ENCODE measurements around the gene PRRT1B. TPM values are rescaled to one million over a fixed set of nuclear protein-coding genes. Genes with fewer than 3 reads are reported as not detected.

The PRRT1B gene
- total and polyA plus RNA-seq, 2 donors (not counting 1 experiment from before 2014, with no cell fraction given), result not detected

GRCh38 chr9:131557855-131558548, 12.7 kb downstream of the PRRT1B start:
- Mint-ChIP-seq H3K4me1 (no peaks in the 10 kb centered on the region), H3K9me3 (ENCODE audit: insufficient read depth) (no peaks in the 10 kb centered on the region), H3K27ac (no peak overlapping the region), H3K4me3 (no peak overlapping the region), H3K27me3 (peaks cover 21% of the 10 kb centered on the region)
- H3K9ac ChIP-seq (ENCODE audit: low read length), result no peak overlapping the region
- CTCF ChIA-PET, result no interaction called here
- H3K27ac ChIP-seq (ENCODE audit: low read length in 2 of 2), result no peak overlapping the region
- POLR2A ChIA-PET, result no interaction called here
- intact Hi-C loops (cut with micrococcal nuclease), result no loop called here
- 96% methylated on average over 25 of the region's 25 CpGs for WGBS (ENCODE audit: insufficient coverage)
- H3K4me2 ChIP-seq (replicated peaks; ENCODE audit: low read depth, low read length, poor library complexity, severe bottlenecking), result no peak overlapping the region
- H3K36me3 ChIP-seq (replicated peaks in 1 of 2; ENCODE audit: control extremely low read depth in 1 of 2, control insufficient read depth in 1 of 2, extremely low read depth in 1 of 2, insufficient read depth in 2 of 2, low read length in 1 of 2), result no peaks in the 10 kb centered on the region
- ATAC-seq (ENCODE audit: low read depth), result no peak
- H4K20me1 ChIP-seq (ENCODE audit: control insufficient read depth, insufficient read depth, low read length, poor library complexity, severe bottlenecking), result no peaks in the 10 kb centered on the region
- DNase-seq, result no peak
- H3K27me3 ChIP-seq (replicated peaks in 1 of 4; ENCODE audit: control extremely low read depth in 1 of 4, control insufficient read depth in 3 of 4, insufficient read depth in 4 of 4, low read length in 3 of 4), result peaks cover 0 to 20% (median 8%) of the 10 kb centered on the region in 4 experiments
- no peaks in the 10 kb centered on the region for H3K79me2 ChIP-seq (ENCODE audit: control insufficient read depth, insufficient read depth, low read length)
- H3K4me1 ChIP-seq (ENCODE audit: control insufficient read depth in 2 of 2, insufficient read depth in 2 of 2, low read length in 2 of 2), result no peaks in the 10 kb centered on the region
- H3K4me3 ChIP-seq (ENCODE audit: control extremely low read depth in 1 of 5, extremely low read depth in 1 of 5, insufficient read depth in 1 of 5, low read depth in 2 of 5, low read length in 4 of 5), result no peak overlapping the region
- H2AFZ ChIP-seq (ENCODE audit: insufficient read depth, low read depth, low read length, poor library complexity, severe bottlenecking), result no peak overlapping the region
- TF ChIP-seq EZH2 (IDR thresholded peaks at IDR 0.05; ENCODE audit: borderline replicate concordance, insufficient read depth, low read depth, low read length, poor library complexity, severe bottlenecking), result no peak
- TF ChIP-seq CTCF (IDR thresholded peaks at IDR 0.05), result no peak
- H3K9me3 ChIP-seq (ENCODE audit: control extremely low read depth in 1 of 3, control insufficient read depth in 2 of 3, insufficient read depth in 1 of 3, low read length in 2 of 3), result peaks cover 0 to 33% (median 7%) of the 10 kb centered on the region in 3 donors

GRCh38 chr9:131559421-131560000, 14.2 kb downstream of the PRRT1B start:
- Histone ChIP-seq H2AFZ (ENCODE audit: insufficient read depth, low read depth, low read length, poor library complexity, severe bottlenecking) (no peak overlapping the region), H3K4me1 (ENCODE audit: control insufficient read depth in 2 of 2, insufficient read depth in 2 of 2, low read length in 2 of 2) (no peaks in the 10 kb centered on the region), H3K9ac (ENCODE audit: low read length) (no peak overlapping the region), H3K79me2 (ENCODE audit: control insufficient read depth, insufficient read depth, low read length) (no peaks in the 10 kb centered on the region), H3K36me3 (replicated peaks in 1 of 2; ENCODE audit: control extremely low read depth in 1 of 2, control insufficient read depth in 1 of 2, extremely low read depth in 1 of 2, insufficient read depth in 2 of 2, low read length in 1 of 2) (no peaks in the 10 kb centered on the region), H3K9me3 (ENCODE audit: control extremely low read depth in 1 of 3, control insufficient read depth in 2 of 3, insufficient read depth in 1 of 3, low read length in 2 of 3) (peaks cover 0 to 28% (median 4%) of the 10 kb centered on the region in 3 donors), H3K4me2 (replicated peaks; ENCODE audit: low read depth, low read length, poor library complexity, severe bottlenecking) (no peak overlapping the region), H3K27ac (ENCODE audit: low read length in 2 of 2) (no peak overlapping the region), H3K4me3 (ENCODE audit: control extremely low read depth in 1 of 5, extremely low read depth in 1 of 5, insufficient read depth in 1 of 5, low read depth in 2 of 5, low read length in 4 of 5) (no peak overlapping the region), H3K27me3 (replicated peaks in 1 of 4; ENCODE audit: control extremely low read depth in 1 of 4, control insufficient read depth in 3 of 4, insufficient read depth in 4 of 4, low read length in 3 of 4) (peaks cover 0 to 6% (median 2%) of the 10 kb centered on the region in 4 experiments), H4K20me1 (ENCODE audit: control insufficient read depth, insufficient read depth, low read length, poor library complexity, severe bottlenecking) (no peaks in the 10 kb centered on the region)
- 100% methylated on average over 1 of the region's 1 CpG for WGBS (ENCODE audit: insufficient coverage)
- TF ChIP-seq EZH2 (IDR thresholded peaks at IDR 0.05; ENCODE audit: borderline replicate concordance, insufficient read depth, low read depth, low read length, poor library complexity, severe bottlenecking) (no peak), CTCF (IDR thresholded peaks at IDR 0.05) (no peak)
- ChIA-PET POLR2A (no interaction called here), CTCF (interaction anchor here (0.6 to 1.9 kb wide), 3 partner anchors 186 to 209 kb away, joined by 3 to 5 read pairs (median 3); no protein-coding TSS in a partner anchor)
- no peaks in the 10 kb centered on the region for H3K4me1 Mint-ChIP-seq
- H3K9me3 Mint-ChIP-seq (ENCODE audit: insufficient read depth), result no peaks in the 10 kb centered on the region
- H3K27ac Mint-ChIP-seq, result no peak overlapping the region
- no peak for DNase-seq
- peaks cover 10% of the 10 kb centered on the region for H3K27me3 Mint-ChIP-seq
- no peak overlapping the region for H3K4me3 Mint-ChIP-seq
- no peak for ATAC-seq (ENCODE audit: low read depth)
- intact Hi-C loops (cut with micrococcal nuclease), result no loop called here
